SW480 (cell line): ENCODE results near the gene RPS6KB2.
"Not testable (repeated sequence)": the region's sequence is repeated elsewhere in the genome, so short reads cannot be mapped to it uniquely, and the experiment has no call there.

Source experiments
- DNase-seq: peaks from one replicate; pipeline ENCODE4 v3.0.0-alpha.2; 2016; ENCODE audit warnings: low spot score

Gene RPS6KB2

GRCh38 chr11:67410984-67411784 is 17.1 kb upstream of the RPS6KB2 start:
- no peak for DNase-seq

- DNase-seq = no peak
Measured at GRCh38 chr11:67411785-67412152, 16.5 kb upstream of the RPS6KB2 start.

- DNase-seq = no peak
Measured at GRCh38 chr11:67412495-67413179, 15.7 kb upstream of the RPS6KB2 start.

- DNase-seq = no peak
Measured at GRCh38 chr11:67413266-67413849, 14.9 kb upstream of the RPS6KB2 start.

GRCh38 chr11:67415501-67416304 is 12.6 kb upstream of the RPS6KB2 start, which contains the start of gene CARNS1:
TSS of gene CARNS1 (plus strand) at chr11:67415678. CDS start at chr11:67416200, 522 bp downstream.
- DNase-seq = no peak

- DNase-seq = no peak
Measured at GRCh38 chr11:67416416-67417335, 11.6 kb upstream of the RPS6KB2 start.

- no peak for DNase-seq
Measured at GRCh38 chr11:67417425-67417824, 10.9 kb upstream of the RPS6KB2 start.

- DNase-seq = no peak
Measured at GRCh38 chr11:67418476-67419281, 9.6 kb upstream of the RPS6KB2 start.

GRCh38 chr11:67419325-67420049 is 8.8 kb upstream of the RPS6KB2 start:
- no peak for DNase-seq

GRCh38 chr11:67420147-67420645 is 8.1 kb upstream of the RPS6KB2 start:
- no peak for DNase-seq

GRCh38 chr11:67420646-67421429 is 7.5 kb upstream of the RPS6KB2 start:
- peak; percentile 91 for DNase-seq

GRCh38 chr11:67421430-67422031 is 6.8 kb upstream of the RPS6KB2 start:
- DNase-seq = no peak

GRCh38 chr11:67422891-67423290 is 5.4 kb upstream of the RPS6KB2 start:
- peak; percentile 66 for DNase-seq

- DNase-seq = no peak
Measured at GRCh38 chr11:67423466-67423865, 4.8 kb upstream of the RPS6KB2 start.

GRCh38 chr11:67423891-67424613 is 4.2 kb upstream of the RPS6KB2 start:
- DNase-seq = no peak

- DNase-seq = not testable (repeated sequence)
Measured at GRCh38 chr11:67427364-67427859, 882 bp upstream of the RPS6KB2 start.

- no peak for DNase-seq
Measured at GRCh38 chr11:67429038-67429668, 859 bp downstream of the RPS6KB2 start.
